ENCODE results near the gene GPATCH11.

- TF ChIP-seq POLR2A (IDR thresholded peaks at IDR 0.05; ENCODE audit: low read depth, low read length) (no peak), CTCF (conservative IDR thresholded peaks at IDR 0.05; ENCODE audit: low read depth, low read length) (no peak), SMC3 (IDR thresholded peaks at IDR 0.05; ENCODE audit: low read depth, low read length) (no peak), CEBPB (IDR thresholded peaks at IDR 0.05; ENCODE audit: low read depth, low read length) (no peak)
Measured at GRCh38 chr2:37060446-37060845, 23.9 kb upstream of the GPATCH11 start.

Measured in IMR-90 (cell line).